Pulmonary artery endothelial cell (primary cell): Measurements from ENCODE around the gene ATCAY. TPM values are rescaled to one million over a fixed set of nuclear protein-coding genes. Genes with fewer than 3 reads are reported as not detected.

ENCODE experiments used
- DNase-seq: peaks from one replicate; pipeline ENCODE4 v3.0.0-alpha.2; 2011; ENCODE audit warnings: low read depth, low spot score
- total RNA-seq: library from RNA; depleted of rRNA; stranded (reverse); fragments of >200 nt; gene quantifications from 2 replicates; pipeline ENCODE4 v1.2.3, GENCODE V29; 2014

Gene ATCAY
- total RNA-seq = not detected in 2 replicates

GRCh38 chr19:3880471-3881271 is at the start of gene ATCAY:
TSS of gene ATCAY (plus strand) at chr19:3880685. CDS start at chr19:3885768, 5,083 bp downstream.
- no peak for DNase-seq

GRCh38 chr19:3831601-3832000 is 48.9 kb upstream of the ATCAY start:
- no peak for DNase-seq

- DNase-seq = no peak
These were observed 48.5 kb upstream of the ATCAY start for GRCh38 chr19:3832001-3832400.

GRCh38 chr19:3833578-3834348 is 46.7 kb upstream of the ATCAY start:
- no peak for DNase-seq

GRCh38 chr19:3834349-3835054 is 46.0 kb upstream of the ATCAY start:
- no peak for DNase-seq

GRCh38 chr19:3835055-3835435 is 45.4 kb upstream of the ATCAY start:
- no peak for DNase-seq

GRCh38 chr19:3836887-3837286 is 43.6 kb upstream of the ATCAY start:
- no peak for DNase-seq

GRCh38 chr19:3837332-3837731 is 43.2 kb upstream of the ATCAY start:
- DNase-seq = no peak

- no peak for DNase-seq
These were observed 42.6 kb upstream of the ATCAY start for GRCh38 chr19:3837922-3838321.

- DNase-seq = no peak
These were observed 41.8 kb upstream of the ATCAY start for GRCh38 chr19:3838661-3839060.

- no peak for DNase-seq
These were observed 40.5 kb upstream of the ATCAY start for GRCh38 chr19:3839941-3840340.

GRCh38 chr19:3840804-3841203 is 39.7 kb upstream of the ATCAY start:
- no peak for DNase-seq

GRCh38 chr19:3842948-3843347 is 37.5 kb upstream of the ATCAY start:
- DNase-seq = no peak

GRCh38 chr19:3844596-3844995 is 35.9 kb upstream of the ATCAY start:
- no peak for DNase-seq

- no peak for DNase-seq
These were observed 31.4 kb upstream of the ATCAY start for GRCh38 chr19:3849092-3849491.

- no peak for DNase-seq
These were observed 30.7 kb upstream of the ATCAY start for GRCh38 chr19:3849787-3850186.

- DNase-seq = no peak
These were observed 30.0 kb upstream of the ATCAY start for GRCh38 chr19:3850320-3850972.

GRCh38 chr19:3851254-3852176 is 29.0 kb upstream of the ATCAY start:
- DNase-seq = no peak

GRCh38 chr19:3852177-3852511 is 28.3 kb upstream of the ATCAY start:
- DNase-seq = no peak

- no peak for DNase-seq
These were observed 27.8 kb upstream of the ATCAY start for GRCh38 chr19:3852614-3853254.
